ENCODE measurements around the gene RNLS.

- no peak for TF ChIP-seq POLR2A (IDR thresholded peaks at IDR 0.05; ENCODE audit: extremely low read depth, insufficient read length)
- no peak for TF ChIP-seq CTCF (IDR thresholded peaks at IDR 0.05; ENCODE audit: low read depth, low read length)
These were observed 48.9 kb downstream of the RNLS start for GRCh38 chr10:88534072-88534665.
